ENCODE results near the gene NKTR.

NKTR gene

DNA sequence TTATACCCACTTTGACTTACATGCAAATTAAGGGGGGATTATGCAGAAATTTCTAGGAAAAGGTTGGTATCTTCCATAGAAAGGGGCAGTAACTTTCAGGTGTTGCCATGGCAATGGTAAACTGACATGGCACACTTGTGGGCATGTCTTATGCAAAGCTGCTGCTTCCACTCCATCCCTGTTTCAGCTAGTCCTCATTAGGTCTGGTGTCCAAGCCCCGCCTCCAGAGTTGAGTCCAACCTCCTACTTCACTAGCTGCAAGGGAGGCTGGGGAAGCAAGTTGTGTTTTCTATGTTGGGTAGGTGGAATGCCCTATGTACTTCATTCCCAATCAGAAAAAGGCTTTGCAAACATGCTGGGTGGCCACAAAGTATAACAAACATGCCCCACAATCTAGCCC, 70.2 kb downstream of the NKTR start:
- Histone ChIP-seq H3K4me3 (no peak overlapping the region), H3K9ac (ENCODE audit: insufficient read length) (no peak overlapping the region), H3K36me3 (ENCODE audit: insufficient read depth, low read length) (no peaks in the 10 kb centered on the region), H3K27ac (no peak overlapping the region), H3K9me3 (ENCODE audit: low read depth, low read length) (no peaks in the 10 kb centered on the region)
- no peak for DNase-seq (ENCODE audit: low read depth, low spot score)
- TF ChIP-seq EZH2 (IDR thresholded peaks at IDR 0.05) (no peak), POLR2AphosphoS5 (IDR thresholded peaks at IDR 0.05; ENCODE audit: borderline replicate concordance, low read depth, low read length) (no peak), FOXP2 (optimal IDR thresholded peaks at IDR 0.05; ENCODE audit: control extremely low read depth, extremely low read length, insufficient read depth) (no peak)

DNA sequence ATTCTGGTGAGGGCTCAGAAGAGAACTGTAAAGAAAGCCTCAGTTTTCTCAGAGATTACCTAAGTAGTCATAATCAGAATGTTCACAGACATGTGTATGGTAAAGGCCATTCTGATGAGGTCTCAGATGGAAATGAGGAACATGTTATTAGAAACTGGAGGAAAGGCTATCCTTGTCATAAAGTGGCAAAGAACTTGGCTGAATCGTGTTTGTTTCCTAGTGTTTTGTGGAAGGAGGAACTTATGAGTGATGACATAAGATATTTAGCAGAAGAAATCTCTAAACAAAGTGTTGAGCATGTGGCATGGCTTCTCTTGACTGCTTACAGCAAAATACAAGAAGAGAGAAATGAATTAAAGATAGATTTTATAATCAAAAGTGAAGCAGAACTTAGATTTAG, 72.0 kb downstream of the NKTR start:
- TF ChIP-seq POLR2AphosphoS5 (IDR thresholded peaks at IDR 0.05; ENCODE audit: borderline replicate concordance, low read depth, low read length), result no peak
- TF ChIP-seq EZH2 (IDR thresholded peaks at IDR 0.05), result no peak
- TF ChIP-seq FOXP2 (optimal IDR thresholded peaks at IDR 0.05; ENCODE audit: control extremely low read depth, extremely low read length, insufficient read depth), result no peak
- H3K4me3 ChIP-seq, result no peak overlapping the region
- no peak overlapping the region for H3K27ac ChIP-seq
- no peak for DNase-seq (ENCODE audit: low read depth, low spot score)
- H3K9ac ChIP-seq (ENCODE audit: insufficient read length), result no peak overlapping the region
- no peaks in the 10 kb centered on the region for H3K36me3 ChIP-seq (ENCODE audit: insufficient read depth, low read length)
- no peaks in the 10 kb centered on the region for H3K9me3 ChIP-seq (ENCODE audit: low read depth, low read length)

- no peak for TF ChIP-seq FOXP2 (optimal IDR thresholded peaks at IDR 0.05; ENCODE audit: control extremely low read depth, extremely low read length, insufficient read depth)
- TF ChIP-seq EZH2 (IDR thresholded peaks at IDR 0.05), result no peak
- TF ChIP-seq POLR2AphosphoS5 (IDR thresholded peaks at IDR 0.05; ENCODE audit: borderline replicate concordance, low read depth, low read length), result no peak
Measured at GRCh38 chr3:42673082-42673481, 72.6 kb downstream of the NKTR start.

DNA sequence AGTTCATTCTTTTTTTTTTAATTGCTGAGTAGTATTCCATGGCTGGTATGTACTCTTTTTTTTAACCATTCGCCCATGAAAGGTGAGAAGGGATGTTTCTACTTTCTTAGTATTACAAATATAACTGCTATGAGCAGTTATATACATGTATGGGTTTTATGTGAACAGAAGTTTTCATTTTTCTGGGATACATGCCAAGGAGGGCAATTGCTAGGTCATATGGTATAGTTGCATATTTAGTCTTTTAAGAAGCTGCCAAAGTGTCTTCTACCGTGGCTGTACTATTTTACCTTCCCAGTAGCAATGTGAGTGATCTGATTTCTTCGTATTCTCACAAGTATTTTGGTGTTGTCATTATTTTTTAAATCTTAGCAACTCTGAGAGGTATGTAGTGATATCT, 73.7 kb downstream of the NKTR start:
- DNase-seq (ENCODE audit: low read depth, low spot score), result no peak
- Histone ChIP-seq H3K27ac (no peak overlapping the region), H3K9ac (ENCODE audit: insufficient read length) (no peak overlapping the region), H3K4me3 (no peak overlapping the region), H3K36me3 (ENCODE audit: insufficient read depth, low read length) (no peaks in the 10 kb centered on the region), H3K9me3 (ENCODE audit: low read depth, low read length) (no peaks in the 10 kb centered on the region)
- TF ChIP-seq FOXP2 (optimal IDR thresholded peaks at IDR 0.05; ENCODE audit: control extremely low read depth, extremely low read length, insufficient read depth) (no peak), EZH2 (IDR thresholded peaks at IDR 0.05) (no peak), POLR2AphosphoS5 (IDR thresholded peaks at IDR 0.05; ENCODE audit: borderline replicate concordance, low read depth, low read length) (no peak)

More at GRCh38 chr3:42673082-42673481, 72.6 kb downstream of the NKTR start:
- Histone ChIP-seq H3K9ac (ENCODE audit: insufficient read length) (no peak overlapping the region), H3K9me3 (ENCODE audit: low read depth, low read length) (no peaks in the 10 kb centered on the region), H3K27ac (no peak overlapping the region), H3K36me3 (ENCODE audit: insufficient read depth, low read length) (no peaks in the 10 kb centered on the region), H3K4me3 (no peak overlapping the region)
- DNase-seq (ENCODE audit: low read depth, low spot score), result no peak

GRCh38 chr3:42675909-42676308, 75.4 kb downstream of the NKTR start:
- TF ChIP-seq POLR2AphosphoS5 (IDR thresholded peaks at IDR 0.05; ENCODE audit: borderline replicate concordance, low read depth, low read length) (no peak), EZH2 (IDR thresholded peaks at IDR 0.05) (no peak), FOXP2 (optimal IDR thresholded peaks at IDR 0.05; ENCODE audit: control extremely low read depth, extremely low read length, insufficient read depth) (no peak)
- Histone ChIP-seq H3K4me3 (no peak overlapping the region), H3K36me3 (ENCODE audit: insufficient read depth, low read length) (no peaks in the 10 kb centered on the region), H3K9ac (ENCODE audit: insufficient read length) (no peak overlapping the region), H3K27ac (no peak overlapping the region), H3K9me3 (ENCODE audit: low read depth, low read length) (no peaks in the 10 kb centered on the region)
- DNase-seq (ENCODE audit: low read depth, low spot score), result no peak

DNA sequence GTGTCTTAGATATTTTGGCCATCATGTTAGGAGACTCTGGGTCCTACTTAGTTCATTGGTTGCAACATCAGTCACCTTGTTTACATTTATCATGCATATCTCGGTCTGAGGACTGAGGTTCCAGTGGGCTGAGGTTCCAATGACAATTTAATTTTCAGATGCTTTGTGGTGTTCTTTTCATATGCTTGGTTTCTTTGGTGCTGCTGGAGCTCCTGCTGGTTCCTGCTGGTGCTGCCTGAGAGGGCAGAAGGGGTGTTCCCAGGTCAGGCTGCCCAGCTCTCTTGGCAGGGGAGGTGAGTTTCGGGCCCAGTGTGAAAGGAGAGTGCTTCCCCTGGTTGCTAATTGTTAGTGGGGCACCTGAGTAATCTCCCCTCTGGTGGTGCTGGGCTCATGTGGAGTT, 78.0 kb downstream of the NKTR start:
- Histone ChIP-seq H3K27ac (no peak overlapping the region), H3K9me3 (ENCODE audit: low read depth, low read length) (no peaks in the 10 kb centered on the region), H3K4me3 (no peak overlapping the region), H3K9ac (ENCODE audit: insufficient read length) (no peak overlapping the region), H3K36me3 (ENCODE audit: insufficient read depth, low read length) (no peaks in the 10 kb centered on the region)
- DNase-seq (ENCODE audit: low read depth, low spot score), result no peak
- TF ChIP-seq EZH2 (IDR thresholded peaks at IDR 0.05) (no peak), POLR2AphosphoS5 (IDR thresholded peaks at IDR 0.05; ENCODE audit: borderline replicate concordance, low read depth, low read length) (no peak), FOXP2 (optimal IDR thresholded peaks at IDR 0.05; ENCODE audit: control extremely low read depth, extremely low read length, insufficient read depth) (no peak)

- Histone ChIP-seq H3K9ac (ENCODE audit: insufficient read length) (no peak overlapping the region), H3K9me3 (ENCODE audit: low read depth, low read length) (no peaks in the 10 kb centered on the region), H3K27ac (no peak overlapping the region), H3K4me3 (no peak overlapping the region), H3K36me3 (ENCODE audit: insufficient read depth, low read length) (no peaks in the 10 kb centered on the region)
- no peak for DNase-seq (ENCODE audit: low read depth, low spot score)
- TF ChIP-seq FOXP2 (optimal IDR thresholded peaks at IDR 0.05; ENCODE audit: control extremely low read depth, extremely low read length, insufficient read depth) (no peak), POLR2AphosphoS5 (IDR thresholded peaks at IDR 0.05; ENCODE audit: borderline replicate concordance, low read depth, low read length) (no peak)
Measured at GRCh38 chr3:42680271-42680670, 79.8 kb downstream of the NKTR start.

DNA sequence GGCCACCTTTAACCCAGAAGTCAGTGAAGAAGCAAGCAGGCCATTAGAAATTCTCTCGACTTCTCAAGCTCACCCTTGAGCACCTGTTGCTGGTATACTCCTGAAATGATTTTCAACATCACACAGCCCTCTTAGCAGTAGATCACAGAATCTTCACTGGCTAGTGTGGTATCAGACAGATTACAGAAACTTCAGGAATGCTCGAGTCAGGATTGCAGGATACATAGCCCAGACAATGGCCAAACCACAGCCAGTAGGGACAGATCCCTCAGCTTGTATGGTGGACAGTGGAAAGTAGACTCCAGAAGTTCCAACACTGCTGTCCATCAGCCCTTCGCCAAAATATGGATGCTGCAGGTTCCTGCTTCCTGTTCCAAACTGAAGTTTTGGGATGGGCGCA, 80.3 kb downstream of the NKTR start:
- Histone ChIP-seq H3K36me3 (ENCODE audit: insufficient read depth, low read length) (no peaks in the 10 kb centered on the region), H3K9me3 (ENCODE audit: low read depth, low read length) (no peaks in the 10 kb centered on the region), H3K9ac (ENCODE audit: insufficient read length) (no peak overlapping the region), H3K4me3 (no peak overlapping the region), H3K27ac (no peak overlapping the region)
- TF ChIP-seq EZH2 (IDR thresholded peaks at IDR 0.05) (no peak), POLR2AphosphoS5 (IDR thresholded peaks at IDR 0.05; ENCODE audit: borderline replicate concordance, low read depth, low read length) (no peak), FOXP2 (optimal IDR thresholded peaks at IDR 0.05; ENCODE audit: control extremely low read depth, extremely low read length, insufficient read depth) (no peak)
- no peak for DNase-seq (ENCODE audit: low read depth, low spot score)

DNA sequence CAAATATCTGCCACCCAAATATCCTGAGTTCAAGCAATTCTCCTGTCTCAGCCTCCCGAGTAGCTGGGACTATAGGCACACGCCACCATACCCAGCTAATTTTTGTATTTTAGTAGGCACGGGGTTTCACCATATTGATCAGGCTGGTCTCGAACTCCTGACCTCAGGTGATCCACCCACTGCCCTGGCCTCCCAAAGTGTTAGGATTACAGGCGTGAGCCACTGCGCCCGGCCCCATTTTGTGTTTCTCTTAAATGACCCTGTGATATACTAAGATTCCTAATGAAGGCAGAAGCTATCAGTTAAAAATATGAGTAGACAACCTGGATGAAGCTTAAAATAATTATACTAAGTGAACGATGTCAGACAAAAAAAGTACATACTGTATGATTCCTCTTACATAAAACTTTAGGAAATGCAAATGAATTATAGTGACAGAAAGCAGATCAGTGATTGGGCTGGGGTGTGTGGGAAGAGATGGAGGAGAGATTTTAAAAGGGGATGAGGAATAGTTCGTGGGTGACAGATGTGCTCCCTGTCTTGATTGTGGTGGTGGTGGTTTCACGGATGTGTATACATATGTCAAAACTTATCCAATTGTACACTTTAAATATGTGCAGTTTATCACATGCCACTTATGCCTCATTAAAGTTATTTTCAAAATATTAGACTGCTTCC, 81.0 kb downstream of the NKTR start:
- Histone ChIP-seq H3K27ac (no peak overlapping the region), H3K9ac (ENCODE audit: insufficient read length) (no peak overlapping the region)

More for the DNA sequence above, 81.0 kb downstream of the NKTR start:
- DNase-seq (ENCODE audit: low read depth, low spot score), result no peak
- Histone ChIP-seq H3K4me3 (no peak overlapping the region), H3K36me3 (ENCODE audit: insufficient read depth, low read length) (no peaks in the 10 kb centered on the region), H3K9me3 (ENCODE audit: low read depth, low read length) (no peaks in the 10 kb centered on the region)
- TF ChIP-seq POLR2AphosphoS5 (IDR thresholded peaks at IDR 0.05; ENCODE audit: borderline replicate concordance, low read depth, low read length) (no peak), EZH2 (IDR thresholded peaks at IDR 0.05) (no peak), FOXP2 (optimal IDR thresholded peaks at IDR 0.05; ENCODE audit: control extremely low read depth, extremely low read length, insufficient read depth) (no peak)
